HL-60 (cell line): Measurements from ENCODE around the gene FAM32A.

ENCODE experiments used
- DNase-seq, 2 experiments: peaks; one replicate each; pipeline ENCODE4 v3.0.0-alpha.2; 2010 to 2020; ENCODE audit warnings: low read depth in 1 of 2, low spot score in 1 of 2
- H3K27ac ChIP-seq: fragments of 250-450 bp; sonication (Bioruptor Pico); replicated peaks from 2 replicates; pipeline ENCODE4 v1.5.1; 2020; ENCODE audit warnings: mild to moderate bottlenecking, moderate library complexity
- H3K27me3 ChIP-seq: fragments of 250-450 bp; sonication (Bioruptor Pico); 2 replicates; pipeline ENCODE4 v1.5.1; 2021; ENCODE audit warnings: mild to moderate bottlenecking, moderate library complexity; ENCODE audit not compliant: insufficient read depth, poor library complexity, severe bottlenecking
- H3K4me3 ChIP-seq: replicated peaks from 2 replicates; pipeline ENCODE4 v1.5.1; 2011; ENCODE audit warnings: mild to moderate bottlenecking, control low read depth, low read length; ENCODE audit not compliant: insufficient read depth
- CTCF ChIP-seq: IDR thresholded peaks from one replicate; pipeline ENCODE4 v1.5.1; 2011; ENCODE audit warnings: low read length, control low read depth, inconsistent platforms; ENCODE audit not compliant: insufficient read depth
- GABPA ChIP-seq: IDR thresholded peaks from 2 replicates; pipeline ENCODE4 v1.6.1; 2012; ENCODE audit warnings: low read depth
- POLR2AphosphoS5 ChIP-seq: IDR thresholded peaks from 2 replicates; pipeline ENCODE4 v1.6.1; 2012; ENCODE audit warnings: low read depth
- SPI1 ChIP-seq: IDR thresholded peaks from 2 replicates; pipeline ENCODE4 v1.6.1; 2012; ENCODE audit warnings: low read depth, mild to moderate bottlenecking, borderline replicate concordance
- TF ChIP-seq, protein P1 (sequence below): IDR thresholded peaks from 2 replicates; pipeline ENCODE4 v1.6.1; 2012; ENCODE audit warnings: low read depth; ENCODE audit not compliant: insufficient replicate concordance

The FAM32A gene

DNA sequence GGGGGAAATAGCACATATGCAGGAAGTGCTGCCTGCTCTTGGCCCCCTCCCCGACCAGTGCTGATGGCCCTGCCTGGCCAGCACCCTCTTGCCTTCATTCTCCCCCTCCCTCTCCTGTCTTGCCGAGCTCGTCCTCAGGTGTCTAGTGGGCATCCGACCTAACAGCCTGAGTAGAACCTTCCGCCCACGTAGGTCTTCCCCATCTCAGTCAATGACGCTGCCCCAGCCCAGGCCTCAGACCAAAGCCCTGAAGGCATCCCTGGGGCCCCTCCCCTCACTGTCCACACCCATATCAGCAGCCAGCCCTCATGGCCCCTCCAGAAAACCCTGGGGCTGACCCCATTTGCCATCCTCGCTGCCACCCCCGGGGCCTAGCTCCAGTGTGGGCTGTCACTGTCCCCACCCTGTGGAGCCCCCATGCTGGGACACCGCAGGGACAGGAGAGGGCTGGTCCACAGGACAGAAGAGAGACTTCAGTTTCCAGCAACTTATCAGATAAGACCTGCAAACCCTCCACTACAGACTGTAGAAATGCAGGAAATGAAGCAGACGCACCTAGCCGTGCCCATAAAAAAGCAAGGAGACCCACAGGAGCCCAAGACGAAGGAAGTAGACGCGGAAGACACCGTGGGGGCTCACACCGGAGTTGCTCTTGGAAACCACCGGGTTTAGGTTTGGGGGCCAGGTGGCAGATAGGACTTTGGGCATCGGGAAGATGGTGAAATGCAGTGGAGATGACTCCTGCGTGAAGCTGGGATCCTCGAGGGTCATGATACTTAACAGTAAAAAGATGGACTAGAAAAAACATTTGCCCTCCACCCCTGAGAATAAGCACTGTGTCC, 50.8 kb downstream of the FAM32A start:
- H3K27ac ChIP-seq = peak overlapping the region; percentile 69
- DNase-seq = no peak
- no peak overlapping the region for H3K4me3 ChIP-seq
- H3K27me3 ChIP-seq = no peaks in the 10 kb centered on the region
- TF ChIP-seq SPI1 = no peak
- no peak for TF ChIP-seq GABPA
- TF ChIP-seq, protein P1, sequence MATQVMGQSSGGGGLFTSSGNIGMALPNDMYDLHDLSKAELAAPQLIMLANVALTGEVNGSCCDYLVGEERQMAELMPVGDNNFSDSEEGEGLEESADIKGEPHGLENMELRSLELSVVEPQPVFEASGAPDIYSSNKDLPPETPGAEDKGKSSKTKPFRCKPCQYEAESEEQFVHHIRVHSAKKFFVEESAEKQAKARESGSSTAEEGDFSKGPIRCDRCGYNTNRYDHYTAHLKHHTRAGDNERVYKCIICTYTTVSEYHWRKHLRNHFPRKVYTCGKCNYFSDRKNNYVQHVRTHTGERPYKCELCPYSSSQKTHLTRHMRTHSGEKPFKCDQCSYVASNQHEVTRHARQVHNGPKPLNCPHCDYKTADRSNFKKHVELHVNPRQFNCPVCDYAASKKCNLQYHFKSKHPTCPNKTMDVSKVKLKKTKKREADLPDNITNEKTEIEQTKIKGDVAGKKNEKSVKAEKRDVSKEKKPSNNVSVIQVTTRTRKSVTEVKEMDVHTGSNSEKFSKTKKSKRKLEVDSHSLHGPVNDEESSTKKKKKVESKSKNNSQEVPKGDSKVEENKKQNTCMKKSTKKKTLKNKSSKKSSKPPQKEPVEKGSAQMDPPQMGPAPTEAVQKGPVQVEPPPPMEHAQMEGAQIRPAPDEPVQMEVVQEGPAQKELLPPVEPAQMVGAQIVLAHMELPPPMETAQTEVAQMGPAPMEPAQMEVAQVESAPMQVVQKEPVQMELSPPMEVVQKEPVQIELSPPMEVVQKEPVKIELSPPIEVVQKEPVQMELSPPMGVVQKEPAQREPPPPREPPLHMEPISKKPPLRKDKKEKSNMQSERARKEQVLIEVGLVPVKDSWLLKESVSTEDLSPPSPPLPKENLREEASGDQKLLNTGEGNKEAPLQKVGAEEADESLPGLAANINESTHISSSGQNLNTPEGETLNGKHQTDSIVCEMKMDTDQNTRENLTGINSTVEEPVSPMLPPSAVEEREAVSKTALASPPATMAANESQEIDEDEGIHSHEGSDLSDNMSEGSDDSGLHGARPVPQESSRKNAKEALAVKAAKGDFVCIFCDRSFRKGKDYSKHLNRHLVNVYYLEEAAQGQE = no peak
- no peak for TF ChIP-seq POLR2AphosphoS5
- TF ChIP-seq CTCF = no peak
